GM23338 (cell line): ENCODE measurements around the gene BAK1. TPM values are rescaled to one million over a fixed set of nuclear protein-coding genes. Genes with fewer than 3 reads are reported as not detected.
A peak's percentile ranks its signal among the peaks of the same experiment; 100 is the strongest.

ENCODE experiments used
- ATAC-seq: fragments of 200-7000 bp; cut with Tn5 transposase; 3 replicates; pipeline ENCODE4 v1.9.1; 2020
- DNase-seq: peaks from one replicate; pipeline ENCODE4 v3.0.0-alpha.2; 2015; ENCODE audit warnings: low spot score
- H2AFZ ChIP-seq: fragments of 200-600 bp; sonication (generic); 2 replicates; pipeline ENCODE4 v1.8.0; 2016; ENCODE audit warnings: antibody characterized with exemption, mild to moderate bottlenecking, moderate library complexity
- H3F3A ChIP-seq: fragments of 200-600 bp; sonication (generic); replicated peaks from 2 replicates; pipeline ENCODE4 v1.8.0; 2017; ENCODE audit warnings: antibody characterized with exemption, mixed run types, low read depth
- H3K27ac ChIP-seq: fragments of 200-600 bp; sonication (generic); 2 replicates; pipeline ENCODE4 v1.6.1; 2016; ENCODE audit warnings: low read depth
- H3K27me3 ChIP-seq: fragments of 200-600 bp; sonication (generic); 2 replicates; pipeline ENCODE4 v1.8.0; 2016; ENCODE audit warnings: mild to moderate bottlenecking, mixed run types, moderate library complexity; ENCODE audit not compliant: insufficient read depth
- H3K36me3 ChIP-seq: fragments of 200-600 bp; sonication (generic); 2 replicates; pipeline ENCODE4 v1.8.0; 2016; ENCODE audit warnings: mild to moderate bottlenecking; ENCODE audit not compliant: insufficient read depth
- H3K4me1 ChIP-seq: fragments of 200-600 bp; sonication (generic); 2 replicates; pipeline ENCODE4 v1.8.0; 2016; ENCODE audit warnings: mild to moderate bottlenecking, moderate library complexity; ENCODE audit not compliant: insufficient read depth
- H3K4me2 ChIP-seq: fragments of 200-600 bp; sonication (generic); 2 replicates; pipeline ENCODE4 v1.7.1; 2017; ENCODE audit warnings: mixed run types
- H3K4me3 ChIP-seq: fragments of 200-600 bp; sonication (generic); 2 replicates; pipeline ENCODE4 v1.6.1; 2016; ENCODE audit warnings: mixed run types
- H3K79me2 ChIP-seq: fragments of 200-600 bp; sonication (generic); replicated peaks from 2 replicates; pipeline ENCODE4 v1.8.0; 2017; ENCODE audit warnings: mild to moderate bottlenecking; ENCODE audit not compliant: insufficient read depth
- H3K9me2 ChIP-seq: fragments of 200-600 bp; sonication (generic); 2 replicates; pipeline ENCODE4 v1.8.0; 2017; ENCODE audit not compliant: insufficient read depth
- H4K20me1 ChIP-seq: fragments of 200-600 bp; sonication (generic); replicated peaks from 2 replicates; pipeline ENCODE4 v1.8.0; 2017; ENCODE audit warnings: mild to moderate bottlenecking; ENCODE audit not compliant: insufficient read depth
- H3K27ac Mint-ChIP-seq: 2 replicates; pipeline ENCODE4 v1.8.0; 2020; ENCODE audit warnings: inconsistent platforms, mild to moderate bottlenecking, moderate library complexity, mixed read lengths
- H3K27me3 Mint-ChIP-seq: 3 replicates; pipeline ENCODE4 v1.8.0; 2022; ENCODE audit warnings: low read depth, mild to moderate bottlenecking, moderate library complexity, mixed read lengths, inconsistent platforms; ENCODE audit not compliant: insufficient read depth, poor library complexity
- H3K36me3 Mint-ChIP-seq: 3 replicates; pipeline ENCODE4 v1.8.0; 2021; ENCODE audit warnings: low read depth, mild to moderate bottlenecking, inconsistent platforms, moderate library complexity, mixed read lengths
- H3K4me1 Mint-ChIP-seq: 3 replicates; pipeline ENCODE4 v1.8.0; 2020; ENCODE audit warnings: mild to moderate bottlenecking, inconsistent platforms, mixed read lengths
- H3K4me3 Mint-ChIP-seq: 3 replicates; pipeline ENCODE4 v1.8.0; 2021; ENCODE audit warnings: moderate library complexity, mild to moderate bottlenecking, inconsistent platforms, mixed read lengths
- H3K9me3 Mint-ChIP-seq: 3 replicates; pipeline ENCODE4 v1.8.0; 2020; ENCODE audit warnings: moderate library complexity, mild to moderate bottlenecking, inconsistent platforms, mixed read lengths
- CREB1 ChIP-seq: fragments of 250-450 bp; sonication (Bioruptor Pico); IDR thresholded peaks from 2 replicates; pipeline ENCODE4 v1.5.0; 2020; ENCODE audit warnings: low read depth, mild to moderate bottlenecking, moderate library complexity
- CTCF ChIP-seq, 2 experiments: fragments of 200-600 bp in 1 of 2; sonication (generic) in 1 of 2; conservative IDR thresholded peaks; 2 replicates each; pipeline versions ENCODE4 v1.5.1 to v1.6.1; 2016 to 2017; ENCODE audit warnings: antibody characterized with exemption in 2 of 2, low read depth in 2 of 2, mild to moderate bottlenecking in 2 of 2, moderate library complexity in 1 of 2
- EZH2 ChIP-seq: fragments of 200-600 bp; sonication (generic); IDR thresholded peaks from one replicate; pipeline ENCODE4 v1.8.0; 2017; ENCODE audit warnings: antibody characterized with exemption, mild to moderate bottlenecking, low read depth; ENCODE audit not compliant: unreplicated experiment
- EZH2phosphoT487 ChIP-seq: fragments of 200-600 bp; sonication (generic); IDR thresholded peaks from one replicate; pipeline ENCODE4 v1.8.1; 2018; ENCODE audit warnings: antibody characterized with exemption; ENCODE audit not compliant: unreplicated experiment
- POLR2AphosphoS5 ChIP-seq: IDR thresholded peaks from 2 replicates; pipeline ENCODE4 v1.6.1; 2016; ENCODE audit warnings: antibody characterized with exemption, low read depth
- ZNF114 ChIP-seq: fragments of 250-450 bp; sonication (Bioruptor Pico); IDR thresholded peaks from 2 replicates; pipeline ENCODE4 v1.5.0; 2020; ENCODE audit warnings: mild to moderate bottlenecking, moderate library complexity
- ZNF331 ChIP-seq: fragments of 250-450 bp; sonication (Bioruptor Pico); IDR thresholded peaks from 2 replicates; pipeline ENCODE4 v1.5.0; 2020; ENCODE audit warnings: low read depth, mild to moderate bottlenecking, moderate library complexity
- polyA plus RNA-seq: library from polyadenylated mRNA; unstranded; fragments of >200 nt; fragmentation: Nextera tagmentation; extraction: Ambion mirVana; gene quantifications from 2 replicates; pipeline ENCODE4 v1.2.1, GENCODE V29; 2016
- total RNA-seq: library from RNA; depleted of rRNA; stranded (reverse); fragments of >200 nt; shearing (Covaris generic); gene quantifications from 2 replicates; pipeline ENCODE4 v1.2.3, GENCODE V29; 2014
- TF ChIP-seq, protein P1 (sequence below): IDR thresholded peaks from 2 replicates; pipeline ENCODE4 v1.6.1; 2016; ENCODE audit warnings: antibody characterized with exemption

Gene BAK1
- total and polyA plus RNA-seq, 2 experiments from 2014 or later, result 22.2 to 45.0 TPM

GRCh38 chr6:33586108-33586640 lies 6.1 kb upstream of the BAK1 start:
- Mint-ChIP-seq H3K4me3 (no peak overlapping the region), H3K9me3 (no peaks in the 10 kb centered on the region), H3K27ac (no peak overlapping the region), H3K4me1 (peaks cover 16% of the 10 kb centered on the region), H3K36me3 (no peaks in the 10 kb centered on the region), H3K27me3 (peaks cover 14% of the 10 kb centered on the region)
- no peak for ATAC-seq
- no peaks in the 10 kb centered on the region for H3K27me3 ChIP-seq
- H3K27ac ChIP-seq, result no peak overlapping the region
- peak overlapping the region; percentile 57; the same call in 1 of the 2 replicates for H3K4me2 ChIP-seq
- H3K79me2 ChIP-seq, result no peaks in the 10 kb centered on the region
- no peaks in the 10 kb centered on the region for H3K36me3 ChIP-seq
- TF ChIP-seq EZH2 (no peak), ZNF331 (CRISPR knock-in tag) (no peak), POLR2AphosphoS5 (no peak), EZH2phosphoT487 (no peak), ZNF114 (CRISPR knock-in tag) (no peak), CREB1 (no peak)
- TF ChIP-seq, protein P1, sequence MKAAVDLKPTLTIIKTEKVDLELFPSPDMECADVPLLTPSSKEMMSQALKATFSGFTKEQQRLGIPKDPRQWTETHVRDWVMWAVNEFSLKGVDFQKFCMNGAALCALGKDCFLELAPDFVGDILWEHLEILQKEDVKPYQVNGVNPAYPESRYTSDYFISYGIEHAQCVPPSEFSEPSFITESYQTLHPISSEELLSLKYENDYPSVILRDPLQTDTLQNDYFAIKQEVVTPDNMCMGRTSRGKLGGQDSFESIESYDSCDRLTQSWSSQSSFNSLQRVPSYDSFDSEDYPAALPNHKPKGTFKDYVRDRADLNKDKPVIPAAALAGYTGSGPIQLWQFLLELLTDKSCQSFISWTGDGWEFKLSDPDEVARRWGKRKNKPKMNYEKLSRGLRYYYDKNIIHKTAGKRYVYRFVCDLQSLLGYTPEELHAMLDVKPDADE, result no peak
- H2AFZ ChIP-seq, result peak overlapping the region; percentile 80; the same call in 1 of the 2 replicates
- DNase-seq, result no peak
- H3K4me1 ChIP-seq, result peaks cover 14% of the 10 kb centered on the region; the same call in 1 of the 2 replicates
- no peaks in the 10 kb centered on the region; the same call in 1 of the 2 replicates for H3F3A ChIP-seq
- H3K4me3 ChIP-seq, result no peak overlapping the region
- no peaks in the 10 kb centered on the region for H4K20me1 ChIP-seq
- no peaks in the 10 kb centered on the region for H3K9me2 ChIP-seq

GRCh38 chr6:33585403-33586107 lies 5.5 kb upstream of the BAK1 start:
- H3K4me2 ChIP-seq, result peak overlapping the region; percentile 57; the same call in 1 of the 2 replicates
- no peaks in the 10 kb centered on the region for H3F3A ChIP-seq
- H3K4me1 ChIP-seq, result peaks cover 7% of the 10 kb centered on the region; the same call in 1 of the 2 replicates
- Mint-ChIP-seq H3K36me3 (no peaks in the 10 kb centered on the region), H3K4me3 (no peak overlapping the region), H3K27me3 (peaks cover 8% of the 10 kb centered on the region), H3K9me3 (no peaks in the 10 kb centered on the region), H3K4me1 (peaks cover 11% of the 10 kb centered on the region), H3K27ac (no peak overlapping the region)
- no peaks in the 10 kb centered on the region for H4K20me1 ChIP-seq
- DNase-seq (peak; percentile 87), ATAC-seq (peak; percentile 66)
- H3K27ac ChIP-seq, result no peak overlapping the region
- no peaks in the 10 kb centered on the region for H3K79me2 ChIP-seq
- H2AFZ ChIP-seq, result peak overlapping the region; percentile 80
- no peak overlapping the region for H3K4me3 ChIP-seq
- H3K36me3 ChIP-seq, result no peaks in the 10 kb centered on the region
- no peaks in the 10 kb centered on the region for H3K9me2 ChIP-seq
- H3K27me3 ChIP-seq, result no peaks in the 10 kb centered on the region
- TF ChIP-seq CTCF (conservative IDR thresholded peaks at IDR 0.05; ENCODE audit: low read depth in 2 of 2), result peak; percentile 82 to 98
- TF ChIP-seq CREB1, result 0 out of 2 replicates have a peak, but pooled peaks have one; percentile 8
- TF ChIP-seq, protein P1, result no peak
